Lower leg skin (tissue), 4 donors: ENCODE data around the gene SH3RF1. TPM values are rescaled to one million over a fixed set of nuclear protein-coding genes. Genes with fewer than 3 reads are reported as not detected.
A peak's percentile ranks its signal among the peaks of the same experiment; 100 is the strongest.

Source experiments
- DNase-seq, 2 donors: peaks; one replicate each; pipeline ENCODE4 v3.0.0-alpha.2; 2019; ENCODE audit warnings: low spot score in 2 of 2
- H3K4me3 ChIP-seq: fragments of 200-600 bp; sonication (generic); 2 replicates; pipeline ENCODE4 v1.5.1; 2017; ENCODE audit warnings: mild to moderate bottlenecking, low read depth; ENCODE audit not compliant: poor library complexity, severe bottlenecking
- POLR2A ChIP-seq, 2 donors: fragments of 450-650 bp; IDR thresholded peaks; one replicate each; pipeline ENCODE4 v1.6.1; 2016 to 2017; ENCODE audit warnings: antibody characterized with exemption in 2 of 2, mild to moderate bottlenecking in 1 of 2, moderate library complexity in 1 of 2
- WGBS, 2 donors: methylation state at CpG; one replicate each; pipeline ENCODE4 v1.1.5; 2018; 5-methylcytosine and 5-hydroxymethylcytosine counted together
- intact Hi-C: fragments of 100-400 bp; cut with DNase I; formaldehyde crosslinking; loops from one replicate; pipeline ENCODE4 v1.15.0; 2023; ENCODE audit warnings: low total_unique reads
- total RNA-seq, 4 donors: library from RNA; depleted of rRNA; stranded (reverse); fragments of >200 nt; gene quantifications; one replicate each; pipeline ENCODE4 v1.1.0, GENCODE V29; 2016
- TF ChIP-seq, protein P1 (sequence below), 3 donors: fragments of 450-650 bp; IDR thresholded peaks; one replicate each; pipeline ENCODE4 v1.5.1; 2016; ENCODE audit warnings: antibody characterized with exemption in 3 of 3, mild to moderate bottlenecking in 3 of 3, moderate library complexity in 2 of 3

SH3RF1 gene
- total RNA-seq, 4 donors from 2014 or later: 8.5 to 14.2 (median 12.0) TPM

DNA sequence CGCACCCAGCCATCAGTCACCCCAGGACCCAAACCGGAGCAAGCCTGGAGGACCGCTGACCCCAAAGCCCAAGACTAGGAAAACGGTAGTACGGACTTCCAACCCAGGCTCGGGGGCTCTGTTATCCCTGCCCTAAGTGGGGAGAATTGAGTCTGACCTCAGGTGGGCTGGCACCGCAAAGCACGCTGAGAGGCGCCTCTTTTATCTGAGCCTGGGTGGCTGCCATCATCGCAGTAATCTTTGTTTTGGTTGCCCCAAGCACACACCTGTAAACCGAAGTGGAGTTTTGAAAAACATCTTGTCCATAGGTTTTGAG, 894 bp upstream of the SH3RF1 start:
- WGBS, 2 donors: 2 to 14% methylated on average over 8 to 11 of the region's 11 CpGs
- intact Hi-C loops: no loop called here
- H3K4me3 ChIP-seq: no peak overlapping the region
- peak in 1 of 2 donors; percentile 85 for DNase-seq
- TF ChIP-seq, protein P1, sequence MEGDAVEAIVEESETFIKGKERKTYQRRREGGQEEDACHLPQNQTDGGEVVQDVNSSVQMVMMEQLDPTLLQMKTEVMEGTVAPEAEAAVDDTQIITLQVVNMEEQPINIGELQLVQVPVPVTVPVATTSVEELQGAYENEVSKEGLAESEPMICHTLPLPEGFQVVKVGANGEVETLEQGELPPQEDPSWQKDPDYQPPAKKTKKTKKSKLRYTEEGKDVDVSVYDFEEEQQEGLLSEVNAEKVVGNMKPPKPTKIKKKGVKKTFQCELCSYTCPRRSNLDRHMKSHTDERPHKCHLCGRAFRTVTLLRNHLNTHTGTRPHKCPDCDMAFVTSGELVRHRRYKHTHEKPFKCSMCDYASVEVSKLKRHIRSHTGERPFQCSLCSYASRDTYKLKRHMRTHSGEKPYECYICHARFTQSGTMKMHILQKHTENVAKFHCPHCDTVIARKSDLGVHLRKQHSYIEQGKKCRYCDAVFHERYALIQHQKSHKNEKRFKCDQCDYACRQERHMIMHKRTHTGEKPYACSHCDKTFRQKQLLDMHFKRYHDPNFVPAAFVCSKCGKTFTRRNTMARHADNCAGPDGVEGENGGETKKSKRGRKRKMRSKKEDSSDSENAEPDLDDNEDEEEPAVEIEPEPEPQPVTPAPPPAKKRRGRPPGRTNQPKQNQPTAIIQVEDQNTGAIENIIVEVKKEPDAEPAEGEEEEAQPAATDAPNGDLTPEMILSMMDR (IDR thresholded peaks at IDR 0.05): no peak
- no peak for TF ChIP-seq POLR2A (IDR thresholded peaks at IDR 0.05)

DNA sequence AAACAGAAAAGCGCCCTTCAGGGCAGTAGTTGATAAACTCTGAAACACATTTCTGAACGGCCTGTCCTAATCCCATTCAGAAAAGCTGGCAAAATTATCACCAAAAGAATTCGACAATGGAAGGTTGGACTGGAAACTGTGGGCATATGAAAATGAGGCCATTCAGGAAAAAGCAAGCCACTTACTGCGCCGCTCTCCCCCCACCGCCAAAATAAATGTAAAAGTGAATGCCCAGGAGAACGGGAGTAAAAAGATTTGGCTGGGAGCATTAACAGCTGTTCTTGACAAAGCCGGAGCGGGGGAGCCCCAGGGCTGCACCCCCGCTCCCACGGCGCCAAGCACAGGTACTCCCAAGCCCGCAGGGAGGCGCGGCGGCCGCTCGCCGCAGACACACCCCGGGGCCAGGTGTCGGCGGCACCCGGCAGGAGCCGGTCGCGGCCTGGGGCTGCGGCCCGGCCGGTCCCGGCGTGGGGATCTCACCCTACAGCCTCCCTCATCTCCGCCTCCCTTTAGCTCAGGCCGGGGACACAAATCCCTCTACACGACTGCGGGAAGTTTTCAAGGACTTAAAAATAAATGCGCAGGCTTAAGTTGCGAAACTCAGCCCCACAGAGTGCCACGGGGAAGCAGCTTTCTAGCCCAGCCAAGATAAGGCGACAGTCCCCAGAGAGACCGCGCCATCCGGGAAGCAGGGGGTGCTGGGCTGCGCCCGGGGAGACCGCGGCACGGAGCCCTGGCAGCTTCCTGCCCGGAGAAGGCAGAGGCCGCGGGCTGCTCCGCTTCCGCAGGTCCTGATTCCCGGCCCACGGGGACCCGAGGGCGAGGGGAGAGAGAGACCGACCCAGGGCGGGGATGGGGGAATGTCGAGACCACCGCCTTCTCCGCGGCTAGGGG, 593 bp downstream of the SH3RF1 start:
- intact Hi-C loops: no loop called here
- TF ChIP-seq POLR2A (IDR thresholded peaks at IDR 0.05): no peak
- TF ChIP-seq, protein P1 (IDR thresholded peaks at IDR 0.05): no peak
- WGBS, 2 donors: 0 to 1% methylated on average over 39 to 60 of the region's 62 CpGs

DNA sequence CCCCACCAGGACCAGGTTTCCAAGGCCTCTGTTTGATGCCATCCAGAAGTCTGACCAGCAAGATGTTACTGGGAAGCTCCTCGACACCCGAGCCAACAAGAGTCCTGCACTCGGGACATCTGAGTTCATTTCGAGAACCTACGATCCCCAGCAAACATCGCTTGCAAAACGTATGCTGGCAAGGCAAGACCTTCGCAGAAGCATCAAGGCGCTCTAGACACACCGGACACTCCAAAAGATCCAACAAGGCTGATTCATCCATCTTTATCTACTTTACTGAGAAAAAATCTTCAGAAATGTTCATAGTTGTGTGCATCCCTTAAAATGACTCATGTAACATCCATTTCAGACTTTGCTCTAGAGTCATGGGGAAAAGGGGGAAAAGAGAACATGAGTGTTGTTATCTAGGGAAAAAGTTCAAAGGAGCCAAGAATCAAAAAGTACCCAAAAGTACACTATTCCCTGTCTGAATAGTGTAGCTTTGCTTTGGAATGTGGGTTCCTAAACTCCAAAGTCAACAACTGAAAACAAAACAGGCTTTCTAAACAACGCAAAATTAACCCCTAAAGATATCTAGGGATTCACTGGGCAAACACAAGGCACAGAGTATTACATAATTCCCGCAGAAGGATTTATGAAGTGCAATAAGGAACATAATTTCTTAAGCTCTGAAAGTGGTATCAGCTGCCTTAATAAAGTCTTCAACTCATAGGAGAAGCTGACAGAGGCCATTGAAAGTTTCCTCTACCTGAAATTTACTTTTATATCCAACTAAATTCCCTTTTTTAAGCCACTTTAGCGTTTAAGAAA, 1.6 kb downstream of the SH3RF1 start:
- no peak overlapping the region for H3K4me3 ChIP-seq
- WGBS, 2 donors: 50 to 53% methylated on average over 13 of the region's 13 CpGs
- intact Hi-C loops: no loop called here
- no peak for DNase-seq
- TF ChIP-seq, protein P1 (IDR thresholded peaks at IDR 0.05): no peak
- TF ChIP-seq POLR2A (IDR thresholded peaks at IDR 0.05): no peak

More for the DNA sequence above, 593 bp downstream of the SH3RF1 start:
- peak; percentile 31 to 91 for DNase-seq
- H3K4me3 ChIP-seq: peak overlapping the region; percentile 92

DNA sequence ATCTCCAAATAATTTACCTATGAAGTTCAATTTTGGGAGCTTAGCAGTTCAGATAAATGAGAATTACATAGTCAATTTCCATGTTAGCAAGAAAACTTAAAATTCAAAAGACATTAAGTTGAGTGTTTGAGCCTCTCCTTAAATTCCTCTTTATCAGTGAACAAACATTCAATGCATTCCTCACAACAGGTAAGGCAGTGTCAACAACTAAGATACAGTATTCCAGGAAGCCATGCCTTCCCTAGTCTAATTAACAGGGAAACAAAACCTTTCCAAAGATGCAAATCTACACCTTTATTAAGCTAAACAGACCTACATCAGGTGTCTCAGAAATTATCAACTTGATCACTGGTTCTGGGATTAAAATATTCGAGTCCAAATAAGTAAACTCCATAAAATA, 3.7 kb downstream of the SH3RF1 start:
- TF ChIP-seq POLR2A (IDR thresholded peaks at IDR 0.05): no peak
- TF ChIP-seq, protein P1 (IDR thresholded peaks at IDR 0.05): no peak
- no peak overlapping the region for H3K4me3 ChIP-seq
- intact Hi-C loops: no loop called here
- no peak for DNase-seq
- WGBS, 2 donors: 34 to 50% methylated on average over 1 of the region's 1 CpG

DNA sequence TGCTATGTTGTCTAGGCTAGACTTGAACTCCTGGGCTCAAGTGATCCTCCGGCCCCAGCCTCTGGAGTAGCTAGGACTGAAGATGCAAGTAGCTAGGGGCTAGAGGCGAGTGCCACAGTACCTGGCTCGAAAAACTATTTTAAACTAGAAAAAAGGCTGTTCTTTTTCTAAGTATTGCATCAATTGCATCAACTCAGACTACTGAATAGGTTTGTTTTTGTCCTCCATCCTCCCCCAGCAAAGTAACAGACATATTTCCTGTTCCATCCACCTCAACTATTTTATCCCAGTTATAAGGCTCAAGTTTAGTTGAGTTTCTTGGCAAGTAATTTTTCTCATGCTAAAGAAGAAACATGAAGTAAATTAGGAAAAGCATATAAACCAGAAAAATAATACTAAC, 4.1 kb downstream of the SH3RF1 start:
- H3K4me3 ChIP-seq: no peak overlapping the region
- intact Hi-C loops: no loop called here
- WGBS, 2 donors: 80 to 94% methylated on average over 3 of the region's 3 CpGs
- TF ChIP-seq, protein P1 (IDR thresholded peaks at IDR 0.05): no peak
- TF ChIP-seq POLR2A (IDR thresholded peaks at IDR 0.05): no peak
- DNase-seq: no peak
